ENCODE measurements around the gene KPNA5. TPM values are rescaled to one million over a fixed set of nuclear protein-coding genes. Genes with fewer than 3 reads are reported as not detected.
"Not testable (repeated sequence)": the region's sequence is repeated elsewhere in the genome, so short reads cannot be mapped to it uniquely, and the experiment has no call there.

Gene KPNA5
- total RNA-seq, 1 donor from 2014 or later: 7.8 TPM

- no peak overlapping the region for H3K27ac ChIP-seq (replicated peaks)
- H3K27me3 ChIP-seq (ENCODE audit: low read depth): no peaks in the 10 kb centered on the region
- no peak overlapping the region for H3K4me3 ChIP-seq
- intact Hi-C loops (cut with micrococcal nuclease): no loop called here
- no peaks in the 10 kb centered on the region for H3K4me1 ChIP-seq
- no peak for DNase-seq
- H3K9me3 ChIP-seq (replicated peaks): no peaks in the 10 kb centered on the region
- no peak for TF ChIP-seq CTCF (IDR thresholded peaks at IDR 0.05; ENCODE audit: borderline replicate concordance)
- peaks cover 28% of the 10 kb centered on the region for H3K36me3 ChIP-seq
Observed at GRCh38 chr6:116651916-116652315, 29.1 kb upstream of the KPNA5 start.

GRCh38 chr6:116661594-116661993, 19.4 kb upstream of the KPNA5 start:
- Histone ChIP-seq H3K4me1 (peaks cover 32% of the 10 kb centered on the region), H3K9me3 (replicated peaks) (no peaks in the 10 kb centered on the region), H3K4me3 (no peak overlapping the region), H3K36me3 (peaks cover 19% of the 10 kb centered on the region), H3K27ac (replicated peaks) (no peak overlapping the region), H3K27me3 (ENCODE audit: low read depth) (no peaks in the 10 kb centered on the region)
- no peak for TF ChIP-seq CTCF (IDR thresholded peaks at IDR 0.05; ENCODE audit: borderline replicate concordance)
- intact Hi-C loops (cut with micrococcal nuclease): no loop called here
- DNase-seq: no peak

GRCh38 chr6:116662202-116662601, 18.8 kb upstream of the KPNA5 start:
- no peaks in the 10 kb centered on the region for H3K9me3 ChIP-seq (replicated peaks)
- H3K27ac ChIP-seq (replicated peaks): no peak overlapping the region
- intact Hi-C loops (cut with micrococcal nuclease): no loop called here
- H3K4me1 ChIP-seq: peaks cover 38% of the 10 kb centered on the region
- DNase-seq: no peak
- peaks cover 15% of the 10 kb centered on the region for H3K36me3 ChIP-seq
- no peaks in the 10 kb centered on the region for H3K27me3 ChIP-seq (ENCODE audit: low read depth)
- no peak for TF ChIP-seq CTCF (IDR thresholded peaks at IDR 0.05; ENCODE audit: borderline replicate concordance)
- no peak overlapping the region for H3K4me3 ChIP-seq

- no peak overlapping the region for H3K27ac ChIP-seq (replicated peaks)
- H3K9me3 ChIP-seq (replicated peaks): no peaks in the 10 kb centered on the region
- intact Hi-C loops (cut with micrococcal nuclease): no loop called here
- H3K4me3 ChIP-seq: no peak overlapping the region
- H3K4me1 ChIP-seq: peaks cover 49% of the 10 kb centered on the region
- no peak for DNase-seq
- H3K27me3 ChIP-seq (ENCODE audit: low read depth): no peaks in the 10 kb centered on the region
- TF ChIP-seq CTCF (IDR thresholded peaks at IDR 0.05; ENCODE audit: borderline replicate concordance): no peak
- peaks cover 4% of the 10 kb centered on the region for H3K36me3 ChIP-seq
Observed at GRCh38 chr6:116663308-116663707, 17.7 kb upstream of the KPNA5 start.

GRCh38 chr6:116664169-116664568, 16.8 kb upstream of the KPNA5 start:
- DNase-seq; intact Hi-C loops (cut with micrococcal nuclease); H3K9me3 ChIP-seq (replicated peaks); H3K36me3 ChIP-seq; H3K4me3 ChIP-seq; H3K27ac ChIP-seq (replicated peaks); H3K27me3 ChIP-seq (ENCODE audit: low read depth): not testable (repeated sequence)
- peaks cover 52% of the 10 kb centered on the region for H3K4me1 ChIP-seq

GRCh38 chr6:116665464-116665863, 15.5 kb upstream of the KPNA5 start:
- no peak overlapping the region for H3K27ac ChIP-seq (replicated peaks)
- peaks cover 52% of the 10 kb centered on the region for H3K4me1 ChIP-seq
- DNase-seq: no peak
- H3K4me3 ChIP-seq: no peak overlapping the region
- intact Hi-C loops (cut with micrococcal nuclease): no loop called here
- H3K36me3 ChIP-seq: no peaks in the 10 kb centered on the region
- no peaks in the 10 kb centered on the region for H3K9me3 ChIP-seq (replicated peaks)
- H3K27me3 ChIP-seq (ENCODE audit: low read depth): no peaks in the 10 kb centered on the region
- no peak for TF ChIP-seq CTCF (IDR thresholded peaks at IDR 0.05; ENCODE audit: borderline replicate concordance)
